GM18505 (cell line): Measurements from ENCODE around the gene KLHL18.

Experiments used
- ATAC-seq: cut with Tn5 transposase; IDR thresholded peaks from one replicate; pipeline ENCODE4 v1.9.1; 2021; ENCODE audit not compliant: unreplicated experiment
- POLR2A ChIP-seq: IDR thresholded peaks from 4 replicates; pipeline ENCODE4 v1.6.1; 2011; ENCODE audit warnings: borderline replicate concordance; ENCODE audit not compliant: insufficient read depth, insufficient read length; ENCODE audit errors: extremely low read depth

Gene KLHL18

GRCh38 chr3:47260605-47261004 lies 22.1 kb upstream of the KLHL18 start:
- no peak for ATAC-seq
- no peak for TF ChIP-seq POLR2A

GRCh38 chr3:47261301-47261700 lies 21.4 kb upstream of the KLHL18 start:
- ATAC-seq: no peak
- no peak for TF ChIP-seq POLR2A

GRCh38 chr3:47265008-47265407 lies 17.7 kb upstream of the KLHL18 start:
- no peak for ATAC-seq
- TF ChIP-seq POLR2A: no peak

GRCh38 chr3:47265725-47266428 lies 16.9 kb upstream of the KLHL18 start:
- ATAC-seq: no peak

GRCh38 chr3:47266709-47267489 lies 15.8 kb upstream of the KLHL18 start:
- TF ChIP-seq POLR2A: no peak
- peak; percentile 70 for ATAC-seq

More at GRCh38 chr3:47265725-47266428, 16.9 kb upstream of the KLHL18 start:
- TF ChIP-seq POLR2A: no peak

GRCh38 chr3:47267490-47267824 lies 15.3 kb upstream of the KLHL18 start:
- TF ChIP-seq POLR2A: no peak
- no peak for ATAC-seq

GRCh38 chr3:47270526-47270925 lies 12.2 kb upstream of the KLHL18 start:
- no peak for TF ChIP-seq POLR2A
- ATAC-seq: no peak

GRCh38 chr3:47273564-47273963 lies 9.2 kb upstream of the KLHL18 start:
- no peak for TF ChIP-seq POLR2A
- no peak for ATAC-seq

- no peak for TF ChIP-seq POLR2A
- no peak for ATAC-seq
Measured at GRCh38 chr3:47274652-47275051, 8.1 kb upstream of the KLHL18 start.

GRCh38 chr3:47276558-47276957 lies 6.2 kb upstream of the KLHL18 start:
- TF ChIP-seq POLR2A: no peak
- no peak for ATAC-seq

- TF ChIP-seq POLR2A: no peak
Measured at GRCh38 chr3:47280519-47280918, 2.2 kb upstream of the KLHL18 start.

GRCh38 chr3:47283193-47283537 lies 421 bp downstream of the KLHL18 start:
- no peak for ATAC-seq
- TF ChIP-seq POLR2A: no peak

More at GRCh38 chr3:47280519-47280918, 2.2 kb upstream of the KLHL18 start:
- no peak for ATAC-seq

GRCh38 chr3:47283591-47284364 lies 1.0 kb downstream of the KLHL18 start:
- TF ChIP-seq POLR2A: peak; percentile 32
- no peak for ATAC-seq
